ENCODE results near the gene HSPB3.

DNA sequence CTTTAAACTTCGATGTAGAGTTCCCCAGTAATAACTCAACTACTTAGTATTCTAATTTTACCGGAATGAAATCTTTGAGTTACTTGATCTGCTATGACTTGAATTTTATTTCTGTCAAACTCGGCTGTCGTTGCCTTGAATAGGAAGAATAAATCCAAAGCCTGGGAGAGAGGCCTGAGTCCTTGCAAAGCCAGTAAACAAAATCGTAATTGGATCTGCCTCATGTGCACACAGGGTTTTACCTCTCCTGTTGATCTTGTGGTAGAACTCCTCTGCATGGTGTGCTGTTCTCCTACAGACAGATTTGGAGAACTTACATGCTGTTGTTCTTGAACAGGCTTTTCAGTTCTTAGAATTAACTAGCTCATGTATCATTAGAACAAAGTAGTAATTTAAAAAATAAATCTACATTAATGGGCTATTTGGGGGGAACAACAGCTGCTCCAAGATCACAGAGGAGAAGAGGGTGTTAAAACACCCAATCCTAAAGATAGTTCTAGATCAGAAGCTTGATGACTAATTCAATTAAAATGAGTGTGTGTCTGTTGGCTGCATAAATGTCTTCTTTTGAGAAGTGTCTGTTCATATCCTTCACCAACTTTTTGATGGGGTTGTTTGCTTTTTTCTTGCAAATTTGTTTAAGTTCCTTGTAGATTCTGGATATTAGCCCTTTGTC lies 28.9 kb downstream of the HSPB3 start:
- TF ChIP-seq CTCF (IDR thresholded peaks at IDR 0.05; ENCODE audit: borderline replicate concordance, extremely low read depth, low read length, poor library complexity, severe bottlenecking), result no peak
- TF ChIP-seq EZH2 (IDR thresholded peaks at IDR 0.05; ENCODE audit: borderline replicate concordance, low read depth, low read length, severe bottlenecking), result no peak

All from DND-41 (cell line).